GM12875 (cell line): Measurements from ENCODE around the gene PTPRR.

ENCODE experiments used
- H3K4me3 ChIP-seq: one replicate; pipeline ENCODE4 v1.5.1; 2011; ENCODE audit warnings: low read depth, low read length, control low read depth
- CTCF ChIP-seq: IDR thresholded peaks from 2 replicates; pipeline ENCODE4 v1.5.1; 2011; ENCODE audit warnings: low read depth, mild to moderate bottlenecking, control low read depth, inconsistent platforms, low read length, moderate library complexity, borderline replicate concordance; ENCODE audit not compliant: insufficient read depth

PTPRR gene

GRCh38 chr12:70615174-70615866, 305.2 kb downstream of the PTPRR start:
- no peak for TF ChIP-seq CTCF
- H3K4me3 ChIP-seq, result no peak overlapping the region

GRCh38 chr12:70609739-70610491, 310.6 kb downstream of the PTPRR start:
- no peak overlapping the region for H3K4me3 ChIP-seq

GRCh38 chr12:70609203-70609602, 311.3 kb downstream of the PTPRR start:
- no peak for TF ChIP-seq CTCF
- H3K4me3 ChIP-seq, result no peak overlapping the region

More at GRCh38 chr12:70609739-70610491, 310.6 kb downstream of the PTPRR start:
- TF ChIP-seq CTCF, result no peak

- no peak overlapping the region for H3K4me3 ChIP-seq
- no peak for TF ChIP-seq CTCF
Observed at GRCh38 chr12:70608184-70608583, 312.4 kb downstream of the PTPRR start.

- TF ChIP-seq CTCF, result no peak
- H3K4me3 ChIP-seq, result no peak overlapping the region
Observed at GRCh38 chr12:70607107-70607506, 313.4 kb downstream of the PTPRR start.

GRCh38 chr12:70605976-70606375, 314.6 kb downstream of the PTPRR start:
- TF ChIP-seq CTCF, result no peak
- H3K4me3 ChIP-seq, result no peak overlapping the region

GRCh38 chr12:70604662-70605061, 315.9 kb downstream of the PTPRR start:
- no peak overlapping the region for H3K4me3 ChIP-seq
- TF ChIP-seq CTCF, result no peak
